SK-N-MC (cell line): ENCODE results near the gene ZNF789.

Experiments
- EZH2 ChIP-seq: fragments of 200-600 bp; sonication (generic); IDR thresholded peaks from one replicate; pipeline ENCODE4 v1.6.1; 2017; ENCODE audit warnings: antibody characterized with exemption
- FOXP2 ChIP-seq: optimal IDR thresholded peaks from 2 replicates; pipeline ENCODE3; 2011; ENCODE audit warnings: mild to moderate bottlenecking, moderate library complexity; ENCODE audit not compliant: insufficient read depth; ENCODE audit errors: extremely low read length, control extremely low read depth
- POLR2AphosphoS5 ChIP-seq: IDR thresholded peaks from 2 replicates; pipeline ENCODE4 v1.6.1; 2012; ENCODE audit warnings: mild to moderate bottlenecking, low read depth, low read length, borderline replicate concordance

DNA sequence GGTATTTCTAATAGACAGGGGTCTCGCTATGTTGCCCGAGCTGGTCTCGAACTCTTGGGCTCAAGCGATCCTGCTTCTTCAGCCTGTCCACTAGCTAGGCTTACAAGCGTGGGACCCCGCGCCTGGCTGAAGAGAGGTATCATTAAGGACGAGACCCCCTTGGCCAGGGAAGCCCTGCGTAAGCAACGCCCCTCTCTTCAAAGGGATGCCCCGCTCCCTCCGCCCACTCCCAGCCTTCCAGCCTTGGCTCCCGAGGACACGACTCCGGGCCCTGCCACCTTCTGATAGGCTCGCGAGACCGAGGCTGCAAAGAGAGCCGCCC is 31.6 kb downstream of the ZNF789 start:
- TF ChIP-seq POLR2AphosphoS5 (0 out of 2 replicates have a peak, but pooled peaks have one; percentile 22), EZH2 (no peak), FOXP2 (no peak)
